Small intestine (tissue), 7 donors: ENCODE data around the gene SCNN1A. TPM values are rescaled to one million over a fixed set of nuclear protein-coding genes. Genes with fewer than 3 reads are reported as not detected.

Experiments
- DNase-seq, 2 donors: peaks; one replicate each; pipeline versions ENCODE4 v3.0.0 to v3.0.0-alpha.2; 2013
- FAIRE-seq: peaks from 2 replicates; lab custom pipeline; 2012; peaks lifted over from hg19 to GRCh38; lab: Jason Lieb, UNC
- H3K27ac ChIP-seq, 3 donors: one replicate each; pipeline ENCODE4 v1.5.1; 2013; ENCODE audit warnings: low read length in 2 of 3, mild to moderate bottlenecking in 2 of 3, control low read depth in 1 of 3, inconsistent platforms in 1 of 3, low read depth in 1 of 3, moderate library complexity in 1 of 3
- H3K27me3 ChIP-seq, 3 donors: one replicate each; pipeline ENCODE4 v1.6.1; 2013; ENCODE audit warnings: low read length in 3 of 3, inconsistent platforms in 1 of 3; ENCODE audit not compliant: control insufficient read depth in 3 of 3, insufficient read depth in 3 of 3
- H3K36me3 ChIP-seq, 3 donors: one replicate each; pipeline ENCODE4 v1.6.1; 2013; ENCODE audit warnings: low read length in 3 of 3, inconsistent platforms in 1 of 3, low read depth in 1 of 3, mild to moderate bottlenecking in 1 of 3, moderate library complexity in 1 of 3; ENCODE audit not compliant: control insufficient read depth in 3 of 3, insufficient read depth in 2 of 3
- H3K4me1 ChIP-seq, 3 donors: one replicate each; pipeline ENCODE4 v1.6.1; 2013; ENCODE audit warnings: low read length in 2 of 3, inconsistent platforms in 1 of 3, low read depth in 1 of 3, mild to moderate bottlenecking in 1 of 3, moderate library complexity in 1 of 3; ENCODE audit not compliant: control insufficient read depth in 3 of 3, insufficient read depth in 2 of 3
- H3K4me3 ChIP-seq, 3 donors: one replicate each; pipeline ENCODE4 v1.5.1; 2013; ENCODE audit warnings: low read length in 3 of 3, control low read depth in 1 of 3, inconsistent platforms in 1 of 3, low read depth in 1 of 3, mild to moderate bottlenecking in 1 of 3, moderate library complexity in 1 of 3
- H3K9me3 ChIP-seq, 2 donors: one replicate each; pipeline ENCODE4 v1.6.1; 2013; ENCODE audit warnings: low read depth in 1 of 2, low read length in 1 of 2; ENCODE audit not compliant: control insufficient read depth in 2 of 2, insufficient read depth in 1 of 2
- WGBS, 3 donors: extraction: QIAGEN DNeasy Blood & Tissue Kit; methylation state at CpG; one replicate each; pipeline ENCODE4 v1.1.7; 2013; 5-methylcytosine and 5-hydroxymethylcytosine counted together
- polyA plus RNA-seq, 4 donors: library from polyadenylated mRNA; stranded (reverse) in 3 of 4; unstranded in 1 of 4; fragments of 200-250 nt in 3 of 4; fragments of 120-200 nt in 1 of 4; gene quantifications; one replicate each; pipeline versions ENCODE4 v1.2.1 to v1.2.3, GENCODE V29; 2013
- donor health status: healthy with polysubstance abuse.
- donor health status: control.
- donor health status: control.
- donor health status: Bipolar disorder and iron deficiency.
- donor health status: healthy.

The SCNN1A gene
- polyA plus RNA-seq, 4 donors, result 12.3 to 47.1 (median 16.6) TPM

- H3K9me3 ChIP-seq, result no peaks in the 10 kb centered on the region
- H3K4me3 ChIP-seq, result no peak overlapping the region
- peaks cover 0 to 4% (median 0%) of the 10 kb centered on the region in 3 donors for H3K36me3 ChIP-seq
- no peak for DNase-seq
- H3K27me3 ChIP-seq, result no peaks in the 10 kb centered on the region
- FAIRE-seq, result no peak
- H3K4me1 ChIP-seq, result peaks cover 3 to 16% (median 4%) of the 10 kb centered on the region in 3 donors
- peak overlapping the region in 1 of 3 donors; percentile 12 for H3K27ac ChIP-seq
- WGBS, 3 donors, result 87 to 90% (median 89%) methylated on average over 9 of the region's 9 CpGs
Observed at GRCh38 chr12:6368906-6369525, 6.3 kb downstream of the SCNN1A start.

GRCh38 chr12:6367969-6368892 is 7.1 kb downstream of the SCNN1A start:
- DNase-seq (no peak), FAIRE-seq (no peak)
- no peaks in the 10 kb centered on the region for H3K27me3 ChIP-seq
- peak overlapping the region in 1 of 3 donors; percentile 12 for H3K27ac ChIP-seq
- H3K9me3 ChIP-seq, result no peaks in the 10 kb centered on the region
- WGBS, 3 donors, result 67 to 74% (median 67%) methylated on average over 15 of the region's 15 CpGs
- H3K4me1 ChIP-seq, result peaks cover 3 to 16% (median 4%) of the 10 kb centered on the region in 3 donors
- H3K36me3 ChIP-seq, result peaks cover 0 to 4% (median 0%) of the 10 kb centered on the region in 3 donors
- no peak overlapping the region for H3K4me3 ChIP-seq

GRCh38 chr12:6367065-6367968 is 8.0 kb downstream of the SCNN1A start:
- H3K9me3 ChIP-seq, result no peaks in the 10 kb centered on the region
- peaks cover 3 to 20% (median 4%) of the 10 kb centered on the region in 3 donors for H3K4me1 ChIP-seq
- H3K36me3 ChIP-seq, result peaks cover 0 to 4% (median 0%) of the 10 kb centered on the region in 3 donors
- no peaks in the 10 kb centered on the region for H3K27me3 ChIP-seq
- H3K27ac ChIP-seq, result peak overlapping the region in 1 of 3 donors; percentile 11
- 60 to 67% (median 61%) methylated on average over 11 of the region's 11 CpGs for WGBS, 3 donors
- no peak overlapping the region for H3K4me3 ChIP-seq
- no peak for FAIRE-seq
- no peak for DNase-seq

GRCh38 chr12:6364044-6364374 is 11.4 kb downstream of the SCNN1A start:
- peaks cover 0 to 35% (median 4%) of the 10 kb centered on the region in 3 donors for H3K4me1 ChIP-seq
- 1 to 20% (median 15%) methylated on average over 11 to 15 of the region's 15 CpGs for WGBS, 3 donors
- no peaks in the 10 kb centered on the region for H3K36me3 ChIP-seq
- FAIRE-seq, result no peak
- peak overlapping the region in 2 of 3 donors; percentile 57 to 65 for H3K4me3 ChIP-seq
- peak overlapping the region; percentile 93 to 98 (median 95) for H3K27ac ChIP-seq
- no peaks in the 10 kb centered on the region for H3K9me3 ChIP-seq
- no peaks in the 10 kb centered on the region for H3K27me3 ChIP-seq
- DNase-seq, result no peak

DNA sequence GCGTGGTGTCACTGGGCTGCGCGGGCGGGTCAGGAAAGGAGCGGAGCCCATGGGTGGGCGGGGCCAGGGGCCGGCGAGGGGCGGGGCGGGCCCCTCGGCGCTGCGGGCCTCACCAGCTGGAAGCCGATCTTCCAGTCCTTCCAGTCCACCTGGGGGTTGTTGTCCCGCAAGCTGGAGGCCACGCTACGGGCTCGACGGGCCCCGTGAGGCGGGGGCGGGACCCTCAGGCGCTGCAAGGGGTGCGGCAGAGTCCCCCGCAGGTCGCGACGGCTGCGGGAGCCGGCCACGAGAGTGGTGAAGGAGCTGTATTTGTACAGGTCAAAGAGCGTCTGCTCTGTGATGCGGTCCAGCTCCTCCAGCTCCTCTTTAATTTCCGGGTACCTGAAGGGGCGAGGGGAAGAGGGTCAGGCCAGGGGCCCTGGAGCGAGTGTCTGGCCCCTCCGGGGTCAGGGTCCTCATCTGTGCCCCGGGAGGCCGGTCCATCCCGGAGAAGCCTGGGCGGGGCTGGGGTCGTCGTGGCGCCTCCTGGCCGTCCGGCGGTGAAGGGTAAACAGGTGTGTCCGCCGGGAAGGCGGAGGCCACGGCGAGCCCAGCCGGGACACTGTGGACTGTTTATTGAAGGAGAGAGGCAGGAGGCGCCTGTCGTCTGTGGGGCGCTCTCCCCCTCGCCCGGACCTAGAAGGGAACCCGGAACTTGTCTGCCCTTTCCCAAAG is 11.9 kb downstream of the SCNN1A start:
- Histone ChIP-seq H3K4me3 (peak overlapping the region; percentile 54 to 65 (median 57)), H3K9me3 (no peaks in the 10 kb centered on the region), H3K4me1 (peaks cover 0 to 35% (median 4%) of the 10 kb centered on the region in 3 donors), H3K27me3 (no peaks in the 10 kb centered on the region), H3K27ac (peak overlapping the region; percentile 93 to 98 (median 95)), H3K36me3 (no peaks in the 10 kb centered on the region)
- DNase-seq (peak; percentile 85 to 95), FAIRE-seq (no peak)
- WGBS, 3 donors, result 2 to 4% (median 3%) methylated on average over 51 to 59 of the region's 59 CpGs

- peak overlapping the region in 2 of 3 donors; percentile 5 to 65 for H3K4me3 ChIP-seq
- no peaks in the 10 kb centered on the region for H3K9me3 ChIP-seq
- peak overlapping the region; percentile 93 to 98 (median 95) for H3K27ac ChIP-seq
- 15 to 22% (median 19%) methylated on average over 4 of the region's 4 CpGs for WGBS, 3 donors
- FAIRE-seq (no peak), DNase-seq (no peak)
- no peaks in the 10 kb centered on the region for H3K27me3 ChIP-seq
- H3K4me1 ChIP-seq, result peaks cover 0 to 35% (median 4%) of the 10 kb centered on the region in 3 donors
- H3K36me3 ChIP-seq, result no peaks in the 10 kb centered on the region
Observed at GRCh38 chr12:6363010-6363329, 12.4 kb downstream of the SCNN1A start.

- H3K27ac ChIP-seq, result peak overlapping the region; percentile 92 to 95 (median 93)
- no peak overlapping the region for H3K4me3 ChIP-seq
- H3K9me3 ChIP-seq, result no peaks in the 10 kb centered on the region
- 51 to 63% (median 55%) methylated on average over 3 of the region's 3 CpGs for WGBS, 3 donors
- no peak for DNase-seq
- FAIRE-seq, result no peak
- no peaks in the 10 kb centered on the region for H3K36me3 ChIP-seq
- H3K27me3 ChIP-seq, result no peaks in the 10 kb centered on the region
- H3K4me1 ChIP-seq, result peaks cover 0 to 35% (median 4%) of the 10 kb centered on the region in 3 donors
Observed at GRCh38 chr12:6362403-6362802, 13.0 kb downstream of the SCNN1A start.
